Stomach (tissue), 4 donors: ENCODE results near the gene FUT2.

Experiments used
- CTCF ChIP-seq, 7 experiments: fragments of 450-650 bp in 4 of 7; fragments of 200-600 bp in 3 of 7; sonication (generic) in 3 of 7; IDR thresholded peaks; one replicate each; pipeline ENCODE4 v1.5.1; 2016 to 2019; ENCODE audit warnings: antibody characterized with exemption in 7 of 7, control low read depth in 2 of 7, mild to moderate bottlenecking in 1 of 7
- EP300 ChIP-seq: sonication (generic); formaldehyde crosslinking; IDR thresholded peaks from one replicate; pipeline ENCODE4 v1.6.1; 2017; ENCODE audit warnings: antibody characterized with exemption
- POLR2A ChIP-seq, 4 donors: fragments of 450-650 bp; IDR thresholded peaks; one replicate each; pipeline ENCODE4 v1.6.1; 2016; ENCODE audit warnings: antibody characterized with exemption in 4 of 4, control low read depth in 2 of 4, mild to moderate bottlenecking in 1 of 4, moderate library complexity in 1 of 4
- POLR2AphosphoS5 ChIP-seq, 3 donors: sonication (generic); formaldehyde crosslinking; IDR thresholded peaks; one replicate each; pipeline ENCODE4 v1.6.1; 2016; ENCODE audit warnings: antibody characterized with exemption in 3 of 3

GRCh38 chr19:48685583-48685982, 10.2 kb upstream of the FUT2 start:
- TF ChIP-seq CTCF (IDR thresholded peaks at IDR 0.05) (no peak), POLR2A (IDR thresholded peaks at IDR 0.05) (no peak), EP300 (no peak), POLR2AphosphoS5 (IDR thresholded peaks at IDR 0.05) (no peak)
